22Rv1 (cell line): ENCODE results near the gene ITGB4.

ENCODE experiments used
- H3K27ac ChIP-seq: fragments of 450-650 bp; 2 replicates; pipeline ENCODE4 v1.5.1; 2017
- ZFX ChIP-seq: fragments of 450-650 bp; IDR thresholded peaks from 2 replicates; pipeline ENCODE4 v1.6.1; 2017; ENCODE audit warnings: antibody characterized with exemption, borderline replicate concordance
- TF ChIP-seq, protein P1 (sequence below): fragments of 450-650 bp; IDR thresholded peaks from 2 replicates; pipeline ENCODE4 v1.5.1; 2017; ENCODE audit warnings: mild to moderate bottlenecking

The ITGB4 gene

DNA sequence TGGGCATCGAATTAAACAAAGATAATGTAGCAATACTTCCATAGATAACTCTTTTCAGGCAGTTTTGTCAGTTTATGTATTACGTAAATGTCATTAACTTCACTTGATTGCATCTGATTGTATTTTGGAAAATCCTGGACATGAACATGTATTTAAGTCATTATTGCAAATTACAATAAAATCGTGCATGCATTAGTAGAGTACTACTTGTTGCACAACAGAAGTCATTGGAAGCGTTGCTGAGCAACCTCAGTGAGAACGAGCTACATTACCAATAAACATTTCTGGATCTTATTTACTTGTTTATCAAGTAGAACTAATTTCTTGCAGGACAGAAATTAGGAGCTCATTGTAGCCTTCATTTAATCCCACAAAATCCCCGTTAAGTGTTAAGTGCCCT lies 70.0 kb downstream of the ITGB4 start:
- TF ChIP-seq, protein P1, sequence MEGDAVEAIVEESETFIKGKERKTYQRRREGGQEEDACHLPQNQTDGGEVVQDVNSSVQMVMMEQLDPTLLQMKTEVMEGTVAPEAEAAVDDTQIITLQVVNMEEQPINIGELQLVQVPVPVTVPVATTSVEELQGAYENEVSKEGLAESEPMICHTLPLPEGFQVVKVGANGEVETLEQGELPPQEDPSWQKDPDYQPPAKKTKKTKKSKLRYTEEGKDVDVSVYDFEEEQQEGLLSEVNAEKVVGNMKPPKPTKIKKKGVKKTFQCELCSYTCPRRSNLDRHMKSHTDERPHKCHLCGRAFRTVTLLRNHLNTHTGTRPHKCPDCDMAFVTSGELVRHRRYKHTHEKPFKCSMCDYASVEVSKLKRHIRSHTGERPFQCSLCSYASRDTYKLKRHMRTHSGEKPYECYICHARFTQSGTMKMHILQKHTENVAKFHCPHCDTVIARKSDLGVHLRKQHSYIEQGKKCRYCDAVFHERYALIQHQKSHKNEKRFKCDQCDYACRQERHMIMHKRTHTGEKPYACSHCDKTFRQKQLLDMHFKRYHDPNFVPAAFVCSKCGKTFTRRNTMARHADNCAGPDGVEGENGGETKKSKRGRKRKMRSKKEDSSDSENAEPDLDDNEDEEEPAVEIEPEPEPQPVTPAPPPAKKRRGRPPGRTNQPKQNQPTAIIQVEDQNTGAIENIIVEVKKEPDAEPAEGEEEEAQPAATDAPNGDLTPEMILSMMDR = no peak
- no peak for TF ChIP-seq ZFX
- H3K27ac ChIP-seq = no peak overlapping the region

GRCh38 chr17:75793460-75793859 lies 72.2 kb downstream of the ITGB4 start:
- no peak overlapping the region for H3K27ac ChIP-seq

GRCh38 chr17:75795820-75796607 lies 74.8 kb downstream of the ITGB4 start:
- H3K27ac ChIP-seq = no peak overlapping the region

More at GRCh38 chr17:75793460-75793859, 72.2 kb downstream of the ITGB4 start:
- no peak for TF ChIP-seq ZFX
- TF ChIP-seq, protein P1 = no peak

DNA sequence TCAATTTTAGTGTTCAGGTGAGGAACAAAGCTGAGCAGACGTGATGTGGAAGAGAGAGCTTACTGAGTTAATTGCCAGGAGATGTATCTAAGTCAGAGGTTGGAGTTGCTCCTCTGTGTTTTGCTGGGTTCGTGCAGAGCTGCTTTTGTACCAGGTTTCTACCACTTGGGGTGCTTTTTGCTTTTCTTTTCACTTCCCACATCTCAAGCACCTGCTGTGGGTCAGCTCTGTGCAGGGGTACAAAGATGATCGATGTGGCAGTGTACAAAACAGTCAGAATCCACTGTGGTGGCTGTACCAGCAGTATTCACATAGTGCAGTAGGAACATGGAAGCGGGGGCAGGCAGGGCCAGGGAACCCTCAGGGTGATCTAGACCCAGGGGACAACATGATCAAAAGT lies 78.1 kb downstream of the ITGB4 start:
- TF ChIP-seq, protein P1 = no peak
- no peak for TF ChIP-seq ZFX
- no peak overlapping the region for H3K27ac ChIP-seq

More at GRCh38 chr17:75795820-75796607, 74.8 kb downstream of the ITGB4 start:
- TF ChIP-seq, protein P1 = no peak
- no peak for TF ChIP-seq ZFX

GRCh38 chr17:75803883-75804282 lies 82.6 kb downstream of the ITGB4 start:
- no peak overlapping the region for H3K27ac ChIP-seq
- no peak for TF ChIP-seq ZFX
- TF ChIP-seq, protein P1 = no peak

DNA sequence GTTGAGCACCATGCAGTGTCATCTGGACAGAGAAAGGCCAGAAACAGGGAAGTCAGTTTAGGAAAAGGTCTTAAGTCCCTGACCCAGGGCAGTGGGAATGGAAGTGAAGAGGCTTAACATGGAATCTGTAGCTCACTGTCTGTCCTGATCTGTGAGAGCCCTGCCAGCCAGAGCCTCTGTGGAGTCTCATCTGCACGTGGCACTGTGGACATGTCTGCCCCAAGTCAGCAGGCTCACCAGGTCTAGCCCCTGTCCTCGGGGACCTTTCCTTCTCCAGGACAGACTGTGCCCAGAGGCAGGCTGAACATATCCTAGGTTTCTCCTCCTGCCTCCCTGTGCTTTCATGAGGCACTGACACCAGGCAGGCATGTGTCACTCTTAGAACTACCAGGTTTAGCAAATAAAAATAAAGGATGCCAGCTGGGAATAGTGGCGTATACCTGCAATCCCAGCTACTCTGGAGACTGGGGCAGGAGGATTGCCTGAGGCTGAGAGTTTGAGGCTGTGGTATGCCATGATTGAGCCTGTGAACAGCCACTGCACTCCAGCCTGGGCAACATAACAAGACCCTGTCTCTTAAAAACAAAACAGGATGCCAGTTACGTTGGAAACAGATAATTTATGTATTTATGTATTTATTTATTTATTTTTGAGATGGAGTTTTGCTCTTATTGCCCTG lies 85.7 kb downstream of the ITGB4 start:
- TF ChIP-seq ZFX = no peak
- TF ChIP-seq, protein P1 = no peak
- no peak overlapping the region for H3K27ac ChIP-seq
